Colonic mucosa (tissue), 4 donors: ENCODE results near the gene MYO7B. TPM values are rescaled to one million over a fixed set of nuclear protein-coding genes. Genes with fewer than 3 reads are reported as not detected.
A peak's percentile ranks its signal among the peaks of the same experiment; 100 is the strongest.

Experiments
- DNase-seq: peaks from one replicate; pipeline ENCODE4 v3.0.0-alpha.2; 2020
- H3K27ac ChIP-seq: fragments of 200-600 bp; one replicate; pipeline ENCODE4 v1.8.0; 2021
- H3K27me3 ChIP-seq: fragments of 200-600 bp; one replicate; pipeline ENCODE4 v1.8.0; 2021
- H3K36me3 ChIP-seq: fragments of 200-600 bp; one replicate; pipeline ENCODE4 v1.8.0; 2021
- H3K4me1 ChIP-seq: fragments of 200-600 bp; one replicate; pipeline ENCODE4 v1.8.0; 2021; ENCODE audit warnings: mild to moderate bottlenecking
- H3K4me3 ChIP-seq: fragments of 200-600 bp; one replicate; pipeline ENCODE4 v1.8.0; 2021
- H3K9ac ChIP-seq, 2 donors: one replicate each; pipeline ENCODE4 v1.7.0; 2013; ENCODE audit warnings: control low read depth in 2 of 2, low read depth in 2 of 2, low read length in 2 of 2
- H3K9me3 ChIP-seq: fragments of 200-600 bp; one replicate; pipeline ENCODE4 v1.8.0; 2021
- intact Hi-C: fragments of 100-400 bp; cut with DNase I; formaldehyde crosslinking; loops from one replicate; pipeline ENCODE4 v1.14.1; 2022
- total RNA-seq, 2 donors: library from RNA; stranded (reverse); fragmentation: NEBNext Ultra II Directional in 1 of 2; extraction: Animal tissue kit (Norgen Biotek cat#: 25700) in 1 of 2; gene quantifications; one replicate each; pipeline ENCODE4 v1.2.1, GENCODE V29; 2021
- TF ChIP-seq, protein P1 (sequence below): fragments of 200-600 bp; IDR thresholded peaks from one replicate; pipeline ENCODE4 v1.8.0; 2022; ENCODE audit warnings: antibody characterized with exemption, mild to moderate bottlenecking
- donor health status: healthy.
- donor health status: DM: no; HTN: no; CAD: no.
- donor health status: DM: no; HTN: no; CAD: no.

Gene MYO7B
- total RNA-seq, 2 donors from 2014 or later = 159 to 218 TPM

DNA sequence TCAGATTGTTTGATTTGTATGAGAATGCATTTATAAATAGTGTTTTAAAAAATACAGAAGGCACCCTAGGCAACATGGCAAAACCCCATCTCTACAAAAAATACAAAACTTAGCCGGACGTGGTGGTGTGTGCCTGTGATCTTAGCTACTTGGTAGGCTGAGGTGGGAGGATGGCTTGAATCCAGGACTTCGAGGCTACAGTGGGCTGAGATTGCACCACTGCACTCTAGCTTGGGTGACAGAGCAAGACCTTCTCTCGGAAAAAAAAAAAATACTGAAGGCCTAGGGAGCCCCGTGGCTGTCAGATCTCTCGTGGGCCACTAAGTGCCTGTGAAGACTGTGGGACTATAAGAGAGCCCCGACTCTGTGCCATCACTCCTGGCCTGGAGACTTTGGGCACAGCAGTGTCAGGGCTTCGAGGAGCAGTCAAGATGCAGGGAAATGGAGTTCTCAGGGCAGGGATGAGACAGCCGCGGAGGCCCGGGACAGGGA lies 40.5 kb downstream of the MYO7B start:
- Histone ChIP-seq H3K4me1 (no peaks in the 10 kb centered on the region), H3K27me3 (no peaks in the 10 kb centered on the region), H3K27ac (no peak overlapping the region), H3K9ac (no peak overlapping the region), H3K36me3 (peaks cover 4% of the 10 kb centered on the region), H3K9me3 (no peaks in the 10 kb centered on the region), H3K4me3 (no peak overlapping the region)
- intact Hi-C loops = no loop called here
- no peak for DNase-seq
- TF ChIP-seq, protein P1, sequence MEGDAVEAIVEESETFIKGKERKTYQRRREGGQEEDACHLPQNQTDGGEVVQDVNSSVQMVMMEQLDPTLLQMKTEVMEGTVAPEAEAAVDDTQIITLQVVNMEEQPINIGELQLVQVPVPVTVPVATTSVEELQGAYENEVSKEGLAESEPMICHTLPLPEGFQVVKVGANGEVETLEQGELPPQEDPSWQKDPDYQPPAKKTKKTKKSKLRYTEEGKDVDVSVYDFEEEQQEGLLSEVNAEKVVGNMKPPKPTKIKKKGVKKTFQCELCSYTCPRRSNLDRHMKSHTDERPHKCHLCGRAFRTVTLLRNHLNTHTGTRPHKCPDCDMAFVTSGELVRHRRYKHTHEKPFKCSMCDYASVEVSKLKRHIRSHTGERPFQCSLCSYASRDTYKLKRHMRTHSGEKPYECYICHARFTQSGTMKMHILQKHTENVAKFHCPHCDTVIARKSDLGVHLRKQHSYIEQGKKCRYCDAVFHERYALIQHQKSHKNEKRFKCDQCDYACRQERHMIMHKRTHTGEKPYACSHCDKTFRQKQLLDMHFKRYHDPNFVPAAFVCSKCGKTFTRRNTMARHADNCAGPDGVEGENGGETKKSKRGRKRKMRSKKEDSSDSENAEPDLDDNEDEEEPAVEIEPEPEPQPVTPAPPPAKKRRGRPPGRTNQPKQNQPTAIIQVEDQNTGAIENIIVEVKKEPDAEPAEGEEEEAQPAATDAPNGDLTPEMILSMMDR = no peak

GRCh38 chr2:127576433-127577207 lies 41.1 kb downstream of the MYO7B start:
- intact Hi-C loops = no loop called here
- Histone ChIP-seq H3K4me1 (no peaks in the 10 kb centered on the region), H3K4me3 (no peak overlapping the region), H3K9ac (no peak overlapping the region), H3K9me3 (no peaks in the 10 kb centered on the region), H3K36me3 (peaks cover 4% of the 10 kb centered on the region), H3K27me3 (no peaks in the 10 kb centered on the region), H3K27ac (no peak overlapping the region)
- DNase-seq = peak; percentile 16
- TF ChIP-seq, protein P1 = no peak

- no peaks in the 10 kb centered on the region for H3K27me3 ChIP-seq
- no peak overlapping the region for H3K9ac ChIP-seq
- H3K9me3 ChIP-seq = no peaks in the 10 kb centered on the region
- TF ChIP-seq, protein P1 = no peak
- DNase-seq = no peak
- no peak overlapping the region for H3K27ac ChIP-seq
- H3K4me1 ChIP-seq = no peaks in the 10 kb centered on the region
- H3K4me3 ChIP-seq = no peak overlapping the region
- H3K36me3 ChIP-seq = peaks cover 4% of the 10 kb centered on the region
- intact Hi-C loops = no loop called here
Observed at GRCh38 chr2:127577208-127577475, 41.7 kb downstream of the MYO7B start.

DNA sequence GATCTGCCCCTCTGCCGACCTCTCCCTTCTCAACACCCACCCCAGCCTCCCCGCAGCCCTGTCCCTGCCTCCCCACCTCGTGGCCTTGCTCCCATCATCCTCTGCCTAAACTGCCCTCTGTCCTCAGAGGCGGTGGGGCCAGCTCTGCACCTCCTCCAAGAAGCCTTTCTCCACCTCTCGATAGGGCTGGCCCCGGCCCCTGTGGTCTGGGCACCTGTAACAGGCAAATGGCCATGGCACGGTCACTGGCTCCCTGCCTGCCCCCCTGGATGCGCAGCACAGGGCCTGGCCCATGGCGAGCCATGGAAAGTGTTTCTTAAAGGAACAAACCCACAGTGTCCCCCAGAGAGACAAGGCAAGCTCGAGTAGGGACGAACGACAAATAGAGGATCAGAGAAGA lies 42.0 kb downstream of the MYO7B start:
- Histone ChIP-seq H3K4me1 (no peaks in the 10 kb centered on the region), H3K36me3 (peaks cover 4% of the 10 kb centered on the region)
- TF ChIP-seq, protein P1 = no peak

DNA sequence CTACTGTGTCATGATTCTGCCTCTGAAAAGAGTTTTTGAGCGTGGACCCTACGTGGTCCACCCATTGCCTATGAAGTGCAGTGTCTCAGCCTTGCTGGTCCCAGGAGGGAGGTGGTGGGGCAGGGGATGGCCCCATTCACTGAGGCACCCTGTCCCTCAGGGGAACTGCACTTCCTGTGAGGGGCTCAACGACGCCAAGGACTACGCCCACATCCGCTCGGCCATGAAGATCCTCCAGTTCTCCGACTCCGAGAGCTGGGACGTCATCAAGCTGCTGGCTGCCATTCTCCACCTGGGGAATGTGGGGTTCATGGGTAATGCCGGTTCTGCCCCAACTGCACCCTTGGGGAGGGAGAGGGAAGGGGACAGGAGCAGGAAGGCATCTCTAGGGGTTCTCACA lies 42.5 kb downstream of the MYO7B start:
- Histone ChIP-seq H3K4me3 (no peak overlapping the region), H3K9me3 (no peaks in the 10 kb centered on the region), H3K36me3 (peaks cover 4% of the 10 kb centered on the region), H3K4me1 (no peaks in the 10 kb centered on the region), H3K9ac (no peak overlapping the region), H3K27me3 (no peaks in the 10 kb centered on the region), H3K27ac (no peak overlapping the region)
- TF ChIP-seq, protein P1 = no peak
- intact Hi-C loops = no loop called here
- peak; percentile 12 for DNase-seq

More for the DNA sequence above, 42.0 kb downstream of the MYO7B start:
- Histone ChIP-seq H3K9me3 (no peaks in the 10 kb centered on the region), H3K9ac (no peak overlapping the region), H3K27ac (no peak overlapping the region), H3K4me3 (no peak overlapping the region), H3K27me3 (no peaks in the 10 kb centered on the region)
- intact Hi-C loops = no loop called here
- DNase-seq = no peak
